Measurements from ENCODE around the gene NME9. TPM values are rescaled to one million over a fixed set of nuclear protein-coding genes. Genes with fewer than 3 reads are reported as not detected.

Gene NME9
- total RNA-seq, 1 donor from 2014 or later = 0.47 TPM

DNA sequence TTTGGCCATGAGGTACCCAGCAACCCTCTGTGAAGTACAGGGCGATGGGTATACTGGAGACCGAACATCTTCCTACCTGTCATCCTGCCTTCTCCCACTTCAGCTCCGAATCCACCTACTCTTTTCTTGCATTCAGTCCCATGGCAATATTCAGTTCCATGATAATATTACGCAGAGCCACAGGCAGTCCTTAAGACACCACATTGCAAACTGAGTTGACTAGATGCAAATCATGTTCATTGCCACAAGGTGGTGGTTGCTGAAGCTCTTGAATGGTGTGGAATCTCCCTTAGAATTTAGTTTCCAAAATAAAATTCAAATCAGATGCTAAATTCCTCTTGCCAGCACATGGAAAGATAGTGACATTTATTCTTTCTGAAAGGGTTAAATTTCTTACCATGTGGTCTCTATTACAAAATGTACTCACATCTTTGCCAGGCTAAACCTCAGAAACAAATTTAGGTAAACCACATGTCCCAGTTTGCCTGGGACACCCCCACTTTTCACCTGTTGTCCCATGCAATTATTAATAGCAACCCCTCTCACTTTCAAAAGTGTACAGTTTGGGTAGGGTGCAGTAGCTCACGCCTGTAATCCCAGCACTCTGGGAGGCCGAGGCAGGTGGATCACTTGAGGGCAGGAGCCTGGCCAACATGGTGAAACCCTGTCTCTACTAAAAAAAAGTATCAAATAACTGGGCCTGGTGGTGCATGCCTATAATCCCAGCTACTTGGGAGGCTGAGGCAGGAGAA lies 1.7 kb upstream of the NME9 start:
- no peak for TF ChIP-seq CTCF (IDR thresholded peaks at IDR 0.05; ENCODE audit: partially characterized antibody, unreplicated experiment)
- H3K4me1 Mint-ChIP-seq (ENCODE audit: low read depth, unreplicated experiment) = peaks cover 7% of the 10 kb centered on the region
- no peak overlapping the region for H3K4me3 Mint-ChIP-seq (ENCODE audit: unreplicated experiment)
- H3K36me3 Mint-ChIP-seq (ENCODE audit: unreplicated experiment) = no peaks in the 10 kb centered on the region
- no peak for DNase-seq
- H3K9me3 Mint-ChIP-seq (ENCODE audit: unreplicated experiment) = peaks cover 7% of the 10 kb centered on the region
- peaks cover 3% of the 10 kb centered on the region for H3K27me3 Mint-ChIP-seq (ENCODE audit: unreplicated experiment)
- H3K27ac Mint-ChIP-seq (ENCODE audit: unreplicated experiment) = no peak overlapping the region

DNA sequence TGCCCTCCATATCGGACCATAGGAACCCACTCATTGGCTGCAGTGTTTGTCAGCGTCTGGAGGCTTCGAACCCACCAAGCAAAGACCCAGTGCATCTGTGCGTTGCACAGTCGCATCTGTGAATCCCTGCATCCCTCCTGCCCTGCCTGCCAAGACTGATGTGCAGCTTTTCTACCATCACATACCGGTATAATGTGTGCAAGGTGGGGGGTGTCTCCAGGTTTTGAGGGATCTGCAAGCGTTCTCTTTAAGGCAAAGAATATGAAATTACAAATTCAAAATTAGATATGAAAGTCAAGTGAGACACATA lies 288 bp upstream of the NME9 start:
- H3K9me3 Mint-ChIP-seq (ENCODE audit: unreplicated experiment) = peaks cover 7% of the 10 kb centered on the region
- no peak for TF ChIP-seq CTCF (IDR thresholded peaks at IDR 0.05; ENCODE audit: partially characterized antibody, unreplicated experiment)
- DNase-seq = no peak
- peaks cover 7% of the 10 kb centered on the region for H3K4me1 Mint-ChIP-seq (ENCODE audit: low read depth, unreplicated experiment)
- peak overlapping the region; percentile 92 for H3K27ac Mint-ChIP-seq (ENCODE audit: unreplicated experiment)
- peak overlapping the region; percentile 94 for H3K4me3 Mint-ChIP-seq (ENCODE audit: unreplicated experiment)
- H3K36me3 Mint-ChIP-seq (ENCODE audit: unreplicated experiment) = no peaks in the 10 kb centered on the region
- peaks cover 3% of the 10 kb centered on the region for H3K27me3 Mint-ChIP-seq (ENCODE audit: unreplicated experiment)

DNA sequence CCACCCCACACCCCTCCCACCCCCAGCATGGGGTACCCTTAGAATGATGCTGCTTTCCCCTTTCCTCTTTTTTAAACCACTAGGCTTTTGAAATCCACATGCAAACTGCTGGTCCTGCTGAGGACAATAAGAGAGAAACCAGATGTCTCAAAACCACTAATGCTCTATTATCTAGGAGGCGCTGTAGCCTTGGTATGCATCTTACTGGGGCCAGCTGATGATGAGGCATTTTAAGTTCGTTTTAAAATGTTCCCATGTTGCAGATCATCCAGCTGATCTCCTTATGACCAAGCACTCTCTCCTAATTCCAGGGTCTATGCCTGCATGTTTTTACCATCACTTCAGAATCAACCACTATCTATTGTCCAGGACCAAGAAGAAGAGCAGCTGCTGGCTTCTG lies 1.3 kb downstream of the NME9 start:
- DNase-seq = no peak
- Mint-ChIP-seq H3K9me3 (ENCODE audit: unreplicated experiment) (peaks cover 7% of the 10 kb centered on the region), H3K4me3 (ENCODE audit: unreplicated experiment) (no peak overlapping the region), H3K4me1 (ENCODE audit: low read depth, unreplicated experiment) (peaks cover 7% of the 10 kb centered on the region), H3K27me3 (ENCODE audit: unreplicated experiment) (peaks cover 3% of the 10 kb centered on the region), H3K36me3 (ENCODE audit: unreplicated experiment) (no peaks in the 10 kb centered on the region), H3K27ac (ENCODE audit: unreplicated experiment) (no peak overlapping the region)
- no peak for TF ChIP-seq CTCF (IDR thresholded peaks at IDR 0.05; ENCODE audit: partially characterized antibody, unreplicated experiment)

GRCh38 chr3:138327831-138328230 lies 1.8 kb downstream of the NME9 start:
- no peak for DNase-seq
- Mint-ChIP-seq H3K36me3 (ENCODE audit: unreplicated experiment) (no peaks in the 10 kb centered on the region), H3K4me3 (ENCODE audit: unreplicated experiment) (no peak overlapping the region), H3K4me1 (ENCODE audit: low read depth, unreplicated experiment) (peaks cover 7% of the 10 kb centered on the region), H3K27ac (ENCODE audit: unreplicated experiment) (no peak overlapping the region), H3K9me3 (ENCODE audit: unreplicated experiment) (peaks cover 6% of the 10 kb centered on the region), H3K27me3 (ENCODE audit: unreplicated experiment) (peaks cover 3% of the 10 kb centered on the region)
- no peak for TF ChIP-seq CTCF (IDR thresholded peaks at IDR 0.05; ENCODE audit: partially characterized antibody, unreplicated experiment)

DNA sequence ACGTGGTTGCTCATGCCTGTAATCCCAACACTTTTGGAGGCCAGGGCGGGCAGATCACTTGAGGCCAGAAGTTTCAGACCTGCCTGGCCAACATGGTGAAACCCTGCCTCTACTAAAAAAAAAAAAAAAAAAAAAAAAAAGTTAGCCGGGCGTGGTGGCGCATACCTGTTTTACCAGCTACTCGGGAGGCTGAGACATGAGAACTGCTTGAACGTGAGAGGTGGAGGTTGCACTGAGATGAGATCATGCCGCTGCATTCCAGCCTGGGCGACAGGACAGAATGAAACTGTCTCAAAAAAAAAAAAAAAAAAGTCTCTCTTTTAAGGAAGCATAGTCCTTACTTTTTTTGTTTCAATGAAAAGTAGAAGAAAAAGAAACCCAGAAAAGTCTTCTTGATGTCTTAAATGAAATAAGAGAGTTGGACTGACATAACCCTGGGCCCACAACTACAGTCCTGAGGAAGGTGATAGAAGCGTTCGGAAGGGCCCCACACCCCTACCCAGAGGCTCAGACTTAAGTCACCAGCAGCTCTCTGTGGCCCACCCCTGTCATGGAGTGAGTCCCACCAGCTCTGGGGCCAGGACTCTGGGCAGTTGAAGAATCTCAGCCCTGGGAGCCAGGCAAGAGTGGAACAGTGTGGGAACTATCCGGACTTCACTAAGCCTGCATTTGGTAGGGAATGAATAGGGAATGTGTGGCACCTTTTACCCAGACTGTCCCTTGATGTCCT lies 2.6 kb downstream of the NME9 start:
- Mint-ChIP-seq H3K9me3 (ENCODE audit: unreplicated experiment) (peaks cover 4% of the 10 kb centered on the region), H3K36me3 (ENCODE audit: unreplicated experiment) (no peaks in the 10 kb centered on the region), H3K27me3 (ENCODE audit: unreplicated experiment) (peaks cover 3% of the 10 kb centered on the region), H3K4me3 (ENCODE audit: unreplicated experiment) (no peak overlapping the region), H3K27ac (ENCODE audit: unreplicated experiment) (no peak overlapping the region), H3K4me1 (ENCODE audit: low read depth, unreplicated experiment) (peaks cover 7% of the 10 kb centered on the region)
- no peak for DNase-seq
- no peak for TF ChIP-seq CTCF (IDR thresholded peaks at IDR 0.05; ENCODE audit: partially characterized antibody, unreplicated experiment)

Data from glutamatergic neuron (in vitro differentiated cells).